Dendritic cell treated with granulocyte-macrophage colony-stimulating factor and Interleukin-4, amounts not matched to agents 40 ng/mL and 50 ng/mL, for 4 days (primary cell): ENCODE results near the gene POLR3GL.

Experiments
- H3K27ac Mint-ChIP-seq: one replicate; pipeline ENCODE4 v1.8.0; 2022; ENCODE audit warnings: mild to moderate bottlenecking, mixed read lengths
- H3K27me3 Mint-ChIP-seq: one replicate; pipeline ENCODE4 v1.8.0; 2022; ENCODE audit warnings: mild to moderate bottlenecking, mixed read lengths
- H3K36me3 Mint-ChIP-seq: one replicate; pipeline ENCODE4 v1.8.0; 2022; ENCODE audit warnings: low read depth, mixed read lengths
- H3K4me1 Mint-ChIP-seq: one replicate; pipeline ENCODE4 v1.8.0; 2022; ENCODE audit warnings: low read depth, mixed read lengths
- H3K4me3 Mint-ChIP-seq: one replicate; pipeline ENCODE4 v1.8.0; 2022; ENCODE audit warnings: mild to moderate bottlenecking, moderate library complexity, mixed read lengths
- H3K9me3 Mint-ChIP-seq: one replicate; pipeline ENCODE4 v1.8.0; 2022; ENCODE audit warnings: mixed read lengths
- intact Hi-C: fragments of 100-400 bp; cut with micrococcal nuclease; formaldehyde crosslinking; loops from one replicate; pipeline ENCODE4 v1.15.0; 2022

Gene POLR3GL

GRCh38 chr1:145957443-145958319 is 6.8 kb upstream of the POLR3GL start, which contains the start of gene LIX1L:
Gene LIX1L, minus strand, starts transcription at chr1:145958017. Its CDS starts 90 bp downstream, at chr1:145957927.
- Mint-ChIP-seq H3K27ac (peak within 1 kb of the TSS; percentile 71), H3K36me3 (peaks cover 7% of the 10 kb centered on the region), H3K9me3 (no peaks in the 10 kb centered on the region), H3K27me3 (peaks cover 23% of the 10 kb centered on the region), H3K4me3 (peak within 1 kb of the TSS; percentile 79), H3K4me1 (peaks cover 80% of the 10 kb centered on the region)
- intact Hi-C loops: no loop called here

- peaks cover 29% of the 10 kb centered on the region for H3K27me3 Mint-ChIP-seq
- intact Hi-C loops: no loop called here
- no peak overlapping the region for H3K27ac Mint-ChIP-seq
- H3K9me3 Mint-ChIP-seq: no peaks in the 10 kb centered on the region
- H3K4me3 Mint-ChIP-seq: no peak overlapping the region
- H3K4me1 Mint-ChIP-seq: peaks cover 90% of the 10 kb centered on the region
- H3K36me3 Mint-ChIP-seq: peaks cover 7% of the 10 kb centered on the region
Measured at GRCh38 chr1:145958734-145959133, 5.8 kb upstream of the POLR3GL start.

GRCh38 chr1:145959333-145959732 is 5.2 kb upstream of the POLR3GL start:
- H3K9me3 Mint-ChIP-seq: no peaks in the 10 kb centered on the region
- peaks cover 96% of the 10 kb centered on the region for H3K4me1 Mint-ChIP-seq
- intact Hi-C loops: no loop called here
- peaks cover 10% of the 10 kb centered on the region for H3K36me3 Mint-ChIP-seq
- peak overlapping the region; percentile 25 for H3K27ac Mint-ChIP-seq
- H3K27me3 Mint-ChIP-seq: peaks cover 29% of the 10 kb centered on the region
- peak overlapping the region; percentile 37 for H3K4me3 Mint-ChIP-seq

- peaks cover 15% of the 10 kb centered on the region for H3K36me3 Mint-ChIP-seq
- no peaks in the 10 kb centered on the region for H3K9me3 Mint-ChIP-seq
- peaks cover 92% of the 10 kb centered on the region for H3K4me1 Mint-ChIP-seq
- peak overlapping the region; percentile 25 for H3K27ac Mint-ChIP-seq
- H3K27me3 Mint-ChIP-seq: peaks cover 29% of the 10 kb centered on the region
- intact Hi-C loops: no loop called here
- H3K4me3 Mint-ChIP-seq: peak overlapping the region; percentile 78
Measured at GRCh38 chr1:145959957-145960467, 4.5 kb upstream of the POLR3GL start.

GRCh38 chr1:145960468-145961108 is 3.9 kb upstream of the POLR3GL start:
- Mint-ChIP-seq H3K9me3 (no peaks in the 10 kb centered on the region), H3K4me1 (peaks cover 91% of the 10 kb centered on the region), H3K27ac (peak overlapping the region; percentile 60), H3K36me3 (peaks cover 15% of the 10 kb centered on the region), H3K27me3 (peaks cover 29% of the 10 kb centered on the region), H3K4me3 (peak overlapping the region; percentile 78)
- intact Hi-C loops: no loop called here

GRCh38 chr1:145961109-145961424 is 3.4 kb upstream of the POLR3GL start:
- Mint-ChIP-seq H3K4me3 (peak overlapping the region; percentile 78), H3K27me3 (peaks cover 29% of the 10 kb centered on the region)

GRCh38 chr1:145961425-145962156 is 2.9 kb upstream of the POLR3GL start:
- Mint-ChIP-seq H3K27me3 (peaks cover 29% of the 10 kb centered on the region), H3K9me3 (no peaks in the 10 kb centered on the region), H3K4me1 (peaks cover 81% of the 10 kb centered on the region), H3K36me3 (peaks cover 15% of the 10 kb centered on the region), H3K4me3 (peak overlapping the region; percentile 78), H3K27ac (peak overlapping the region; percentile 60)
- intact Hi-C loops: no loop called here

More at GRCh38 chr1:145961109-145961424, 3.4 kb upstream of the POLR3GL start:
- Mint-ChIP-seq H3K9me3 (no peaks in the 10 kb centered on the region), H3K27ac (peak overlapping the region; percentile 60), H3K4me1 (peaks cover 86% of the 10 kb centered on the region), H3K36me3 (peaks cover 15% of the 10 kb centered on the region)
- intact Hi-C loops: no loop called here

GRCh38 chr1:145962157-145963102 is 2.1 kb upstream of the POLR3GL start:
- intact Hi-C loops: no loop called here
- Mint-ChIP-seq H3K4me1 (peaks cover 73% of the 10 kb centered on the region), H3K4me3 (peak overlapping the region; percentile 78), H3K27me3 (peaks cover 29% of the 10 kb centered on the region), H3K9me3 (peaks cover 6% of the 10 kb centered on the region), H3K36me3 (peaks cover 21% of the 10 kb centered on the region), H3K27ac (peak overlapping the region; percentile 60)

GRCh38 chr1:145963265-145964019 is 1.0 kb upstream of the POLR3GL start:
- Mint-ChIP-seq H3K9me3 (peaks cover 7% of the 10 kb centered on the region), H3K27me3 (peaks cover 29% of the 10 kb centered on the region), H3K4me1 (peaks cover 66% of the 10 kb centered on the region), H3K36me3 (peaks cover 27% of the 10 kb centered on the region), H3K4me3 (peak overlapping the region; percentile 85), H3K27ac (peak overlapping the region; percentile 94)
- intact Hi-C loops: loop anchor here (2.0 kb wide), 1 partner anchor 37 kb away; the partner anchor contains the start of gene RBM8A

GRCh38 chr1:145965119-145965744 is 742 bp downstream of the POLR3GL start:
- Mint-ChIP-seq H3K27ac (peak overlapping the region; percentile 94), H3K27me3 (peaks cover 27% of the 10 kb centered on the region), H3K4me1 (peaks cover 48% of the 10 kb centered on the region), H3K36me3 (peaks cover 27% of the 10 kb centered on the region), H3K9me3 (peaks cover 7% of the 10 kb centered on the region), H3K4me3 (peak overlapping the region; percentile 85)
- intact Hi-C loops: loop anchor here (2.0 kb wide), 1 partner anchor 38 kb away; the partner anchor contains the start of gene RBM8A

- H3K4me3 Mint-ChIP-seq: no peak overlapping the region
- no peak overlapping the region for H3K27ac Mint-ChIP-seq
- H3K4me1 Mint-ChIP-seq: peaks cover 28% of the 10 kb centered on the region
- H3K27me3 Mint-ChIP-seq: peaks cover 8% of the 10 kb centered on the region
- H3K36me3 Mint-ChIP-seq: peaks cover 20% of the 10 kb centered on the region
- intact Hi-C loops: no loop called here
- peaks cover 7% of the 10 kb centered on the region for H3K9me3 Mint-ChIP-seq
Measured at GRCh38 chr1:145967288-145967687, 2.8 kb downstream of the POLR3GL start.

GRCh38 chr1:145972580-145972979 is 8.1 kb downstream of the POLR3GL start:
- no peak overlapping the region for H3K27ac Mint-ChIP-seq

More at GRCh38 chr1:145972580-145972979, 8.1 kb downstream of the POLR3GL start:
- H3K36me3 Mint-ChIP-seq: peaks cover 28% of the 10 kb centered on the region
- no peak overlapping the region for H3K4me3 Mint-ChIP-seq
- intact Hi-C loops: no loop called here
- H3K9me3 Mint-ChIP-seq: no peaks in the 10 kb centered on the region
- H3K4me1 Mint-ChIP-seq: peaks cover 5% of the 10 kb centered on the region
- H3K27me3 Mint-ChIP-seq: no peaks in the 10 kb centered on the region
